ENCODE data around the gene LMF1. TPM values are rescaled to one million over a fixed set of nuclear protein-coding genes. Genes with fewer than 3 reads are reported as not detected.
A peak's percentile ranks its signal among the peaks of the same experiment; 100 is the strongest.

The LMF1 gene
- total and polyA plus RNA-seq, 2 of the 8 experiments (the other 6 are each of a cell fraction or from before 2014, with no cell fraction given): 3.5 to 9.1 TPM

DNA sequence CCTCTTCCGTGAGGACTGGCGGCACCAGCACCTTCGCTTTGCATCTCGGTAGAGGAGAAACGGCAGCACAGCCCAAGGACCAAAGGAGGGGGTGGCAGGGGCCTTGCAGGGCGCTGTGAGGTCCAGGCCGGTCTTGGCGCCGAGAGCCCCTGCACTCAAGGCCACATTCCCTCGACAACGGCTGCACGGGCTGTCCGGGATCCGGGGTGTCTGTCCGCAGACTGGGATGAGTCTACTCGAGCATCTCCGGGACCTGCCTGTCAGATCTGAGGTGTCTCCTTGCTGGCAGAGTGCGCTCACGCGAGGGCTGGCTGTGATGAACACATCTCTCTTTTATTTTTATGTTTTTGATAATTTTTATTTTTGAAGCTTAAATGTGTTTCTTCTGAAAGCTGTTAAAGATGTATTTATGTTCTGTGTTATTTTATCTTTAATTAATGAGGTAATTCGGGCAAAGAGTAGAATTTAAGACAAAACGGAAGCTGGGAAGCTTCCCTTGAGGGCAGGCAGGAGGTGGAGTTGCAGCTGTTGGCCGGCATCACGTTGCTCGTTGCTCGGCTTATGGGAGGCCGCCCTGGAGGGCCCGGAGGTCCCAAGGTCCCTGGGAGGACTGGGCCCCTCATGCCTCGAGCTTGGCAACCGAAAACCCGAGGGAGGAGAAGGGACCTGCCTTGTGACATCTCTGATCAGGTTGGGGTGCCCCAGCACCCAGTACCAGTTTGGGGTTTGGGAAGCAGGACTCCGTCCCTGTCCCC lies 15.0 kb upstream of the LMF1 start:
- ChIA-PET CTCF (ENCODE audit: partially characterized antibody) (no interaction called here), POLR2A (ENCODE audit: partially characterized antibody) (no interaction called here)
- Histone ChIP-seq H3K18ac (ENCODE audit: extremely low read depth, low read length) (no peak overlapping the region), H2BK12ac (ENCODE audit: low read depth, low read length) (no peak overlapping the region), H3K27ac (ENCODE audit: low read depth, low read length) (no peak overlapping the region), H3K79me1 (ENCODE audit: low read depth, low read length) (peaks cover 2% of the 10 kb centered on the region; the same call in 1 of the 2 replicates), H2BK15ac (ENCODE audit: low read length) (no peak overlapping the region), H3K4ac (replicated peaks; ENCODE audit: insufficient read length, low read depth, low read length) (no peak overlapping the region), H3K14ac (ENCODE audit: insufficient read length) (no peak overlapping the region), H3K36me3 (ENCODE audit: control insufficient read depth in 2 of 4, insufficient read depth in 4 of 4, low read length in 3 of 4) (peaks cover 0 to 6% (median 0%) of the 10 kb centered on the region in 4 experiments; a peak in 1 of 8 replicates), H3K23me2 (ENCODE audit: low read depth, low read length) (peaks cover 3% of the 10 kb centered on the region; the same call in 1 of the 2 replicates), H4K8ac (ENCODE audit: extremely low read depth, insufficient read depth, low read length) (peak overlapping the region; percentile 85; the same call in 1 of the 2 replicates), H3K4me3 (ENCODE audit: extremely low read depth in 1 of 4, insufficient read depth in 2 of 4, low read depth in 3 of 4, low read length in 4 of 4) (no peak overlapping the region), H4K20me1 (replicated peaks in 1 of 2; ENCODE audit: control insufficient read depth in 1 of 2, insufficient read depth in 2 of 2, low read length in 2 of 2) (peaks cover 3 to 4% of the 10 kb centered on the region in 2 experiments), H3K79me2 (ENCODE audit: control insufficient read depth in 1 of 2, insufficient read depth in 2 of 2, low read length in 2 of 2) (no peaks in the 10 kb centered on the region), H3K27me3 (replicated peaks in 1 of 4; ENCODE audit: control insufficient read depth in 3 of 4, extremely low read depth in 1 of 4, insufficient read depth in 3 of 4, low read length in 3 of 4) (peaks cover 14 to 20% (median 18%) of the 10 kb centered on the region in 4 experiments; a peak in 6 of 7 replicates), H3K56ac (replicated peaks; ENCODE audit: insufficient read length, low read depth, low read length) (no peak overlapping the region), H2BK5ac (ENCODE audit: low read depth, low read length) (no peak overlapping the region), H2BK120ac (replicated peaks; ENCODE audit: low read depth, low read length) (no peak overlapping the region), H3K4me1 (replicated peaks in 1 of 4; ENCODE audit: control insufficient read depth in 3 of 4, insufficient read depth in 4 of 4, low read length in 3 of 4) (peaks cover 0 to 9% (median 5%) of the 10 kb centered on the region in 4 experiments; a peak in 6 of 7 replicates), H3K9me3 (ENCODE audit: insufficient read depth in 2 of 2, low read depth in 1 of 2, low read length in 1 of 2) (no peaks in the 10 kb centered on the region), H3K23ac (ENCODE audit: insufficient read length) (no peak overlapping the region), H3K4me2 (ENCODE audit: insufficient read depth in 1 of 2, low read depth in 2 of 2, low read length in 2 of 2) (no peak overlapping the region), H4K5ac (ENCODE audit: insufficient read length, low read depth, low read length) (no peak overlapping the region), H4K91ac (replicated peaks; ENCODE audit: insufficient read length, low read length) (no peak overlapping the region), H2AK5ac (ENCODE audit: low read depth, low read length) (no peak overlapping the region), H2BK20ac (ENCODE audit: low read length) (no peak overlapping the region), H2AFZ (ENCODE audit: low read length) (no peak overlapping the region), H3K9ac (replicated peaks in 1 of 4; ENCODE audit: extremely low read depth in 1 of 4, low read depth in 3 of 4, low read length in 3 of 4) (no peak overlapping the region)
- FAIRE-seq (no peak), DNase-seq (ENCODE audit: low read depth in 1 of 2, low spot score in 2 of 2) (no peak)
- no peak for TF ChIP-seq MAFK (IDR thresholded peaks at IDR 0.05; ENCODE audit: low read depth, low read length)
- no peak for TF ChIP-seq SIX5 (IDR thresholded peaks at IDR 0.05; ENCODE audit: low read depth, low read length)
- no peak for TF ChIP-seq BRCA1 (IDR thresholded peaks at IDR 0.05; ENCODE audit: low read depth, low read length)
- TF ChIP-seq YY1 (IDR thresholded peaks at IDR 0.05; ENCODE audit: low read depth, low read length): no peak
- TF ChIP-seq SP1 (IDR thresholded peaks at IDR 0.05; ENCODE audit: low read depth, low read length): no peak
- no peak for TF ChIP-seq EP300 (IDR thresholded peaks at IDR 0.05; ENCODE audit: borderline replicate concordance in 1 of 2, low read depth in 2 of 2, low read length in 2 of 2)
- TF ChIP-seq, protein P1, sequence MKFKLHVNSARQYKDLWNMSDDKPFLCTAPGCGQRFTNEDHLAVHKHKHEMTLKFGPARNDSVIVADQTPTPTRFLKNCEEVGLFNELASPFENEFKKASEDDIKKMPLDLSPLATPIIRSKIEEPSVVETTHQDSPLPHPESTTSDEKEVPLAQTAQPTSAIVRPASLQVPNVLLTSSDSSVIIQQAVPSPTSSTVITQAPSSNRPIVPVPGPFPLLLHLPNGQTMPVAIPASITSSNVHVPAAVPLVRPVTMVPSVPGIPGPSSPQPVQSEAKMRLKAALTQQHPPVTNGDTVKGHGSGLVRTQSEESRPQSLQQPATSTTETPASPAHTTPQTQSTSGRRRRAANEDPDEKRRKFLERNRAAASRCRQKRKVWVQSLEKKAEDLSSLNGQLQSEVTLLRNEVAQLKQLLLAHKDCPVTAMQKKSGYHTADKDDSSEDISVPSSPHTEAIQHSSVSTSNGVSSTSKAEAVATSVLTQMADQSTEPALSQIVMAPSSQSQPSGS (IDR thresholded peaks at IDR 0.05; ENCODE audit: low read length): no peak
- TF ChIP-seq TAF1 (IDR thresholded peaks at IDR 0.05; ENCODE audit: low read depth, low read length): no peak
- 90% methylated on average over 31 of the region's 32 CpGs; no CpG with 5 or more reads in 1 of the 2 experiments for WGBS, 2 experiments (ENCODE audit: extremely low coverage in 1 of 2, insufficient coverage in 1 of 2, insufficient read length in 1 of 2, insufficient replicate concordance in 2 of 2, low coverage in 1 of 2, low lambda C conversion rate in 2 of 2, missing lambda C conversion rate in 1 of 2)

Data from H1 (cell line).